ENCODE results near the gene PTGES3L.
"Not testable (repeated sequence)": the region's sequence is repeated elsewhere in the genome, so short reads cannot be mapped to it uniquely, and the experiment has no call there.

PTGES3L gene

GRCh38 chr17:42923472-42923871 is 56.4 kb downstream of the PTGES3L start:
- not testable (repeated sequence) for H3K27ac ChIP-seq, H3K4me3 ChIP-seq, H3K9me3 ChIP-seq, H3K27me3 ChIP-seq, H3K9ac ChIP-seq, H4K20me1 ChIP-seq, H3K36me3 ChIP-seq
- H3K4me1 ChIP-seq: peaks cover 33% of the 10 kb centered on the region
- peak overlapping the region; percentile 31 for H3K4me2 ChIP-seq
- peak; percentile 84 for TF ChIP-seq Cebpa-rat (IDR thresholded peaks at IDR 0.05)

- H3K36me3 ChIP-seq: no peaks in the 10 kb centered on the region
- no peak overlapping the region for H3K4me3 ChIP-seq
- H3K9ac ChIP-seq: no peak overlapping the region
- no peaks in the 10 kb centered on the region for H3K27me3 ChIP-seq
- no peak overlapping the region for H3K27ac ChIP-seq
- H3K4me1 ChIP-seq: peaks cover 33% of the 10 kb centered on the region
- H4K20me1 ChIP-seq: no peaks in the 10 kb centered on the region
- H3K9me3 ChIP-seq: peaks cover 4% of the 10 kb centered on the region; the same call in 1 of the 2 replicates
- no peak for TF ChIP-seq Cebpa-rat (IDR thresholded peaks at IDR 0.05)
- no peak overlapping the region for H3K4me2 ChIP-seq
These were observed 57.6 kb downstream of the PTGES3L start for GRCh38 chr17:42922294-42922693.

DNA sequence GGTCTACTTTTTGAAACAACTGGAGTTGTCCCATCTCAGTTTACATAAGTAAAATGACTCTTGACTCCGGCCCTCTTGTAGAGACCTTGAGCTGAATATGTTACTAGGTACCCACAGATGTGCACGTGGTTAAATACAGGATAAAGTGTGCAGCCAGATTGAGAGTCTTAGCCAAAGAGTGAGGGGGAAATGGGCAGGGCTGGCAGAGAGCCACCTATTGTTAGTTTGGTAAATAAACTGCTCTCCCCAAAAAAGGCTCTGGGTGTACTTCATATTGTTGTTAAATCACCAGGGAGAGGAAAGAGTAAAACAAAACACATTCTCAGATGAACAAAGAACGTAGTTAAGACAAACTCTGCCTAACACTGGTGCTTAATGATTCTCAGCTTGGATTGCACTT is 59.0 kb downstream of the PTGES3L start:
- no peak for TF ChIP-seq Cebpa-rat (IDR thresholded peaks at IDR 0.05)
- Histone ChIP-seq H3K4me1 (peaks cover 33% of the 10 kb centered on the region), H3K27ac (no peak overlapping the region), H3K27me3 (no peaks in the 10 kb centered on the region), H3K36me3 (no peaks in the 10 kb centered on the region), H3K4me3 (no peak overlapping the region), H3K4me2 (no peak overlapping the region; the same call in 1 of the 2 replicates), H3K9me3 (peaks cover 4% of the 10 kb centered on the region; the same call in 1 of the 2 replicates), H3K9ac (no peak overlapping the region), H4K20me1 (no peaks in the 10 kb centered on the region)

DNA sequence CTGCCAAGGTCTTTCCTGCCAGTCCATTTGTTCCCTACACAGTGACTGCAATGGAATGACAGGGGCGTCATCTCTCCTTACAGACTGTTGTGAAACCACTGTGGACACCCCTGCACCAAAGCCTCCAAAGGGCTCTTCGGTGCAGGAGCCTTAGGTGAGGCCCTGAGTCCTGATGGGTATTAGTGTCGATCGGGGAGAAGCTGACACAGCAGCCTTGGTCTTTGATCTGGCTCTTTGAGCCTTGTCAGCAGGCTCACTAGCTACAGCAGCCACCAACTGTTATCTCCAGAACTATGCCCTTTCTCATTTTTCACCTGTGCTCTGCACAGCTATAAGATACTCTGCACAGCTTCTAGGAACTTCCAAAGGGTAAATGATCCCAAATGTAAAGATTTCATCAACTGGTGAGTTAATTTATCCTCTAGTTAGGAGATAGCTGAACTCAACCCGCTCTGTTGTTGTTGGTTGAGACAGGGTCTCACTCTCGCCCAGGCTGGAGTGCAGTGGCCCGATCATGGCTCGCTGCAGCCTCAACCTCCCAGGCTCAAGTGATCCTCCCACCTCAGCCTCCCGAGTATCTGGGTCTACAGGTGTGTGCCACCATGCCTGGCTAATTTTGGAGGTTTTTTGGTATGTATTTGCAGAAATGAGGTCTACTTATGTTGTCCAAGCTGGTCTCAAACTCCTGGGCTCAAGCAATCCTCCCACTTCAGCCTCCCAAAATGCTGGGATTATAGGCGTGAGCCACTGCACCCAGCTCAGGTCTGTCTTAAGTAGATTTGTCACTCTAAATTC is 59.6 kb downstream of the PTGES3L start:
- Histone ChIP-seq H3K4me2 (no peak overlapping the region; the same call in 1 of the 2 replicates), H4K20me1 (no peaks in the 10 kb centered on the region), H3K27me3 (no peaks in the 10 kb centered on the region), H3K27ac (no peak overlapping the region), H3K36me3 (no peaks in the 10 kb centered on the region), H3K9me3 (peaks cover 4% of the 10 kb centered on the region; the same call in 1 of the 2 replicates), H3K4me3 (no peak overlapping the region), H3K9ac (no peak overlapping the region), H3K4me1 (peaks cover 32% of the 10 kb centered on the region)
- no peak for TF ChIP-seq Cebpa-rat (IDR thresholded peaks at IDR 0.05)

GRCh38 chr17:42919522-42920077 is 60.3 kb downstream of the PTGES3L start:
- H3K9me3 ChIP-seq, H3K4me3 ChIP-seq: not testable (repeated sequence)
- peaks cover 25% of the 10 kb centered on the region for H3K4me1 ChIP-seq

DNA sequence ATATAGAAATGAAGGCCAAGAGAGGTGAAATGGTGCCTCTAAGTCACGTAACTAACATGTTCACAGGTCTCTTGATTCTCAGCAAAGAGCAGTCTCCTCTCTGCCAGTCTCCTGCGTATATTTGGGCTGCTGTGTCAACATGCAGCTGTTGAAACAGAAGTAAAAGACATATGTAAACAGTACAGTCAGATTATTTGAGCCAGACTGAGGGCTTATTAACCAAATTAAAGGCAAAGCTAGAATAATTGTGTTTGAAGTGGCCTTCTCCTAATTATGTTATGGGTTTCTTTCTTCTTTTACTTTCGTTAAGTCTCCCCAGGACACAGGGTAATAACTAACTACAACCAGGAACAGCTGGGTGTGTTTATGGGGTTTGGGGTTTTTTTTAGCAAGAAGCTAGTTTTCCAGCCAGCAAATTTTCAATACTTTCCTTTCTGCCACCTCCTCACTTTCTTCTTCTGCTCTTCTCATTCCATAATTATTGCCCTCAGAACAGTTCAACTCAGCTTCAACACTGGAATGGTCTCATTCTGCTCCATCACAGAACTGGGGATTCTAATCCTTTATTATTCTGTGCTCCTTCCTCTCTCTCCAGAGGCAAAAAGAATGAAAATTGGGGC is 60.9 kb downstream of the PTGES3L start:
- no peak overlapping the region for H3K4me3 ChIP-seq
- no peaks in the 10 kb centered on the region for H3K27me3 ChIP-seq
- H4K20me1 ChIP-seq: no peaks in the 10 kb centered on the region
- peaks cover 3% of the 10 kb centered on the region; the same call in 1 of the 2 replicates for H3K9me3 ChIP-seq
- H3K9ac ChIP-seq: no peak overlapping the region
- H3K36me3 ChIP-seq: no peaks in the 10 kb centered on the region
- no peak for TF ChIP-seq Cebpa-rat (IDR thresholded peaks at IDR 0.05)
- H3K27ac ChIP-seq: no peak overlapping the region
- H3K4me1 ChIP-seq: peaks cover 25% of the 10 kb centered on the region
- H3K4me2 ChIP-seq: no peak overlapping the region

More at GRCh38 chr17:42919522-42920077, 60.3 kb downstream of the PTGES3L start:
- H3K9ac ChIP-seq, H3K4me2 ChIP-seq, H3K27ac ChIP-seq, H3K36me3 ChIP-seq, H4K20me1 ChIP-seq, H3K27me3 ChIP-seq: not testable (repeated sequence)

Measured in BLaER1 (cell line).